ENCODE results near the gene TEDC2. TPM values are rescaled to one million over a fixed set of nuclear protein-coding genes. Genes with fewer than 3 reads are reported as not detected.
A peak's percentile ranks its signal among the peaks of the same experiment; 100 is the strongest.

The TEDC2 gene
- total and polyA plus RNA-seq, 9 of the 15 experiments (the other 6 are each of a cell fraction or from before 2014, with no cell fraction given): 0.75 to 57.0 (median 17.6) TPM

GRCh38 chr16:2513405-2514332, 53.8 kb downstream of the TEDC2 start, which contains the start of gene ATP6V0C (continued):
- peak; percentile 76 for TF ChIP-seq VEZF1 (CRISPR knock-in tag; IDR thresholded peaks at IDR 0.05)
- TF ChIP-seq NFYB (IDR thresholded peaks at IDR 0.05; ENCODE audit: extremely low read depth, insufficient read length): no peak
- TF ChIP-seq TCFL5 (CRISPR knock-in tag; conservative IDR thresholded peaks at IDR 0.05): no peak
- peak; percentile 65; the same call in 1 of the 2 replicates for TF ChIP-seq KHSRP (IDR thresholded peaks at IDR 0.05)
- TF ChIP-seq SNRNP70 (optimal IDR thresholded peaks at IDR 0.05; ENCODE audit: low read depth, low read length): no peak
- TF ChIP-seq ZFX (CRISPR knock-in tag; IDR thresholded peaks at IDR 0.05): peak; percentile 67
- TF ChIP-seq CGGBP1 (CRISPR knock-in tag; IDR thresholded peaks at IDR 0.05): no peak
- TF ChIP-seq KAT7 (CRISPR knock-in tag; IDR thresholded peaks at IDR 0.05; ENCODE audit: borderline replicate concordance): no peak; the same call in 1 of the 2 replicates
- no peak for TF ChIP-seq ZNF740 (CRISPR knock-in tag; IDR thresholded peaks at IDR 0.05)
- no peak for TF ChIP-seq ZNF740 (tag; IDR thresholded peaks at IDR 0.05)
- TF ChIP-seq BACH1 (tag; IDR thresholded peaks at IDR 0.05): no peak
- TF ChIP-seq MITF (IDR thresholded peaks at IDR 0.05): peak; percentile 34; the same call in 1 of the 2 replicates
- TF ChIP-seq ELF1 (tag; IDR thresholded peaks at IDR 0.05): no peak; the same call in 1 of the 2 replicates
- no peak for TF ChIP-seq BRCA1 (IDR thresholded peaks at IDR 0.05)
- no peak for TF ChIP-seq BRCA1 (CRISPR knock-in tag; IDR thresholded peaks at IDR 0.05)
- TF ChIP-seq ZNF584 (CRISPR knock-in tag; IDR thresholded peaks at IDR 0.05; ENCODE audit: low read depth): no peak
- no peak for TF ChIP-seq MYBL2 (IDR thresholded peaks at IDR 0.05; ENCODE audit: low read depth)
- TF ChIP-seq MYBL2 (CRISPR knock-in tag; IDR thresholded peaks at IDR 0.05; ENCODE audit: borderline replicate concordance): no peak
- TF ChIP-seq ARID3B (CRISPR knock-in tag; IDR thresholded peaks at IDR 0.05; ENCODE audit: borderline replicate concordance): no peak
- TF ChIP-seq SMARCC2 (IDR thresholded peaks at IDR 0.05; ENCODE audit: low read depth): no peak
- no peak for TF ChIP-seq ZNF431 (CRISPR knock-in tag; IDR thresholded peaks at IDR 0.05)
- peak; percentile 91 for TF ChIP-seq USF1 (CRISPR knock-in tag; IDR thresholded peaks at IDR 0.05)

Data from K562 (cell line).